Hematopoietic multipotent progenitor cell treated with erythropoietin and hydrocortisone succinate and interleukin-3 and kit ligand, for 15 days (in vitro differentiated cells): ENCODE results near the gene CDK3.
A peak's percentile ranks its signal among the peaks of the same experiment; 100 is the strongest.
"Not testable (repeated sequence)": the region's sequence is repeated elsewhere in the genome, so short reads cannot be mapped to it uniquely, and the experiment has no call there.

Experiments used
- DNase-seq: peaks from one replicate; pipeline ENCODE4 v3.0.0-alpha.2; 2015; ENCODE audit warnings: low spot score

CDK3 gene

GRCh38 chr17:76000755-76001521 is at the start of gene CDK3:
CDK3 (plus strand) TSS chr17:76000855; CDS start chr17:76001426, 571 bp downstream.
- DNase-seq: no peak

- DNase-seq: peak; percentile 56
Observed at GRCh38 chr17:75950855-75951554, 49.6 kb upstream of the CDK3 start.

- DNase-seq: no peak
Observed at GRCh38 chr17:75959051-75959838, 41.4 kb upstream of the CDK3 start.

- DNase-seq: no peak
Observed at GRCh38 chr17:75959839-75960511, 40.7 kb upstream of the CDK3 start.

GRCh38 chr17:75965468-75965867 is 35.2 kb upstream of the CDK3 start:
- DNase-seq: no peak

- DNase-seq: not testable (repeated sequence)
Observed at GRCh38 chr17:75969044-75969443, 31.6 kb upstream of the CDK3 start.

- no peak for DNase-seq
Observed at GRCh38 chr17:75970011-75970523, 30.6 kb upstream of the CDK3 start.

GRCh38 chr17:75970626-75971025 is 30.0 kb upstream of the CDK3 start:
- DNase-seq: no peak

- DNase-seq: not testable (repeated sequence)
Observed at GRCh38 chr17:75975187-75975586, 25.5 kb upstream of the CDK3 start.

GRCh38 chr17:75975757-75976174 is 24.9 kb upstream of the CDK3 start:
- DNase-seq: no peak

- peak; percentile 48 for DNase-seq
Observed at GRCh38 chr17:75976175-75976848, 24.3 kb upstream of the CDK3 start.

- DNase-seq: peak; percentile 88
Observed at GRCh38 chr17:75978938-75979704, 21.5 kb upstream of the CDK3 start, which contains the start of the genes ACOX1 and TEN1. ACOX1 (minus strand) TSS chr17:75979166; CDS start chr17:75979073, 93 bp downstream. TEN1 (plus strand) TSS chr17:75979240; CDS start chr17:75986193, 6,953 bp downstream.

- DNase-seq: no peak
Observed at GRCh38 chr17:75979705-75980187, 20.9 kb upstream of the CDK3 start.

- no peak for DNase-seq
Observed at GRCh38 chr17:75980188-75981018, 20.3 kb upstream of the CDK3 start.

GRCh38 chr17:75981019-75981615 is 19.5 kb upstream of the CDK3 start:
- no peak for DNase-seq

- DNase-seq: peak; percentile 42
Observed at GRCh38 chr17:75983501-75984181, 17.0 kb upstream of the CDK3 start.

- no peak for DNase-seq
Observed at GRCh38 chr17:75985986-75986385, 14.7 kb upstream of the CDK3 start.

GRCh38 chr17:75987041-75987440 is 13.6 kb upstream of the CDK3 start:
- no peak for DNase-seq
